Measurements from ENCODE around the gene KLK3.

DNA sequence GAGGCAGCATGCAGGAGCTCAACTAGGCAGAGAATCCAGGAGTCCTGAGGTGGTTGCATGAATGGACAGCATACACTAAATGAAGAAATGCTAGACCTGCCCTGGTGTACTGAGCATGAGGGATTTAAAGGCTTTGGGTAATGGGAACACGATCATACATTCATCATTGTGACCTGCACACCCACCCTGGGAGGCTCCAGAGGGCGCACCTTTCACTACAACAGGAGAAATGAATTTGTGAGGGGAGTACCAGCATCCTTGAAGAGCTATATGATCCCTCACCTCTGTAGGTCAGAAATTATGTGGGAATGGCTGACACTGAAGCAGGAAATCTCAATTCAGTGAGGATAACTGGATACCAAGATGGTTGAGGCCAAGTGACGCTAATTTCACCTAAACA is 27.5 kb downstream of the KLK3 start:
- TF ChIP-seq TAF1 (IDR thresholded peaks at IDR 0.05; ENCODE audit: borderline replicate concordance, low read depth, low read length) (no peak), POLR2A (IDR thresholded peaks at IDR 0.05; ENCODE audit: low read depth, low read length) (no peak), POLR2AphosphoS5 (IDR thresholded peaks at IDR 0.05; ENCODE audit: low read depth, low read length) (no peak)

Data from GM12892 (cell line).